Embryonic facial prominence (tissue), 1 donor: ENCODE results near the gene ERF.
"Not testable (repeated sequence)": the region's sequence is repeated elsewhere in the genome, so short reads cannot be mapped to it uniquely, and the experiment has no call there.

Source experiments
- DNase-seq: peaks from one replicate; pipeline ENCODE4 v3.0.0-alpha.2; 2016; ENCODE audit errors: extremely low spot score

ERF gene

GRCh38 chr19:42275517-42275916 is 20.6 kb upstream of the ERF start:
- no peak for DNase-seq

DNA sequence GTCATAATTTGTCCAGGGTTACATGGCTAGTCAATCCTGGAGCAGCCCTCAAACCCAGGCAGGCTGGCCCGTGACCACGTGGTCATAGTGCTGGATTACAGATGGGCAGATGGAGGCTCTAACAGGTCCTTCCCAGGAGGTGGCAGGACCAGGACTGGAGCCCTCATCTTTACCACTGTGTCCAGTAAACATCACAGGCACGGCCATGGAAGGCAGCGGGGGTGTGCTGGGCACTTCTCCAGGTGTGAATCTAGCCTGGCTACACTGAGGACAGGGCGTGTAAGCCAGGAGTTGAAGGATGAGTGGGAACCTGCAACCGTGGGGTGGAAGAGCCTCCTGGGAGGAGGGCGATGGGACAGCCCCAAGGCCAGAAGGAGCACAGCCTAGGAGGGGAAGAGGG is 20.2 kb upstream of the ERF start:
- DNase-seq = peak; percentile 2

DNA sequence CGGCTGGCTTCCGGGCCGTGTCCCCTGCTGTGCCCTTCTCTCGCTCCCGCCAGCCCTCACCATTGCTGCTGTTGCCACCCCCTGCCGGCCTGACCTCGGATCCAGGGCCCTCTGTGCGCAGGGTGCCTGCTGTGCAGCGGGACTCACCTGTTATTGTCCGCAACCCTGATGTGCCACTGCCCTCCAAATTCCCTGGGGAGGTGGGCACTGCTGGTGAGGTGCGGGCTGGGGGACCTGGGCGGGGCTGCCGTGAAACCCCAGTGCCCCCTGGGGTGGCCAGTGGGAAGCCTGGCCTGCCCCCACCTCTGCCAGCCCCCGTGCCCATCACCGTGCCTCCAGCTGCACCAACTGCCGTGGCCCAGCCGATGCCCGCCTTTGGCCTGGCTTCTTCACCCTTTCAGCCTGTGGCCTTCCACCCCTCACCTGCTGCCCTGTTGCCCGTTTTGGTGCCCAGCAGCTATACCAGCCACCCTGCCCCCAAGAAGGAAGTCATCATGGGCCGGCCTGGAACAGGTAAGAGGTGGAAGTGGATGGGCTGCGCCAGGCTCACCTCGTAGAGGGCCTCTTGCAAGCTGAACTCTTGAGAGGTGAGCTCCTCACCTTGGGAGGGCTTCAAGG is 19.2 kb upstream of the ERF start:
- no peak for DNase-seq

DNA sequence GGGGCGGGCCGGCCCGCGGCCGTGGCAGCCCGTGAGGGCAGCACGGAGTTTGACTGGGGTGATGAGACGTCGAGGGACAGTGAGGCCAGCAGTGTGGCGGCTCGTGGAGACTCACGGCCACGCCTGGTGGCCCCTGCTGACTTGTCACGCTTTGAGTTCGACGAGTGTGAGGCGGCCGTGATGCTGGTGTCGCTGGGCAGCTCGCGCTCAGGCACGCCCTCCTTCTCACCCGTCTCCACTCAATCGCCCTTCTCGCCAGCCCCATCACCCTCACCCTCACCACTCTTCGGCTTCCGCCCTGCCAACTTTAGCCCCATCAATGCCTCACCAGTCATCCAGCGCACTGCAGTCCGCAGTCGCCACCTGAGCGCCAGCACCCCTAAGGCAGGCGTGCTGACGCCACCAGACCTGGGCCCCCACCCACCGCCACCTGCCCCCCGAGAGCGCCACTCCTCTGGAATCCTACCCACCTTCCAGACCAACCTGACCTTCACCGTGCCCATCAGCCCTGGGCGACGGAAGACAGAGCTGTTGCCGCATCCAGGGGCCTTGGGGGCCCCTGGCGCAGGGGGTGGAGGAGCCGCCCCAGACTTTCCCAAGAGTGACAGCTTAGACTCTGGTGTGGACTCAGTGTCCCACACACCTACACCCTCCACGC is 18.6 kb upstream of the ERF start:
- no peak for DNase-seq

- no peak for DNase-seq
Observed at GRCh38 chr19:42272989-42273406, 18.1 kb upstream of the ERF start.

GRCh38 chr19:42272535-42272897 is 17.6 kb upstream of the ERF start:
- no peak for DNase-seq

DNA sequence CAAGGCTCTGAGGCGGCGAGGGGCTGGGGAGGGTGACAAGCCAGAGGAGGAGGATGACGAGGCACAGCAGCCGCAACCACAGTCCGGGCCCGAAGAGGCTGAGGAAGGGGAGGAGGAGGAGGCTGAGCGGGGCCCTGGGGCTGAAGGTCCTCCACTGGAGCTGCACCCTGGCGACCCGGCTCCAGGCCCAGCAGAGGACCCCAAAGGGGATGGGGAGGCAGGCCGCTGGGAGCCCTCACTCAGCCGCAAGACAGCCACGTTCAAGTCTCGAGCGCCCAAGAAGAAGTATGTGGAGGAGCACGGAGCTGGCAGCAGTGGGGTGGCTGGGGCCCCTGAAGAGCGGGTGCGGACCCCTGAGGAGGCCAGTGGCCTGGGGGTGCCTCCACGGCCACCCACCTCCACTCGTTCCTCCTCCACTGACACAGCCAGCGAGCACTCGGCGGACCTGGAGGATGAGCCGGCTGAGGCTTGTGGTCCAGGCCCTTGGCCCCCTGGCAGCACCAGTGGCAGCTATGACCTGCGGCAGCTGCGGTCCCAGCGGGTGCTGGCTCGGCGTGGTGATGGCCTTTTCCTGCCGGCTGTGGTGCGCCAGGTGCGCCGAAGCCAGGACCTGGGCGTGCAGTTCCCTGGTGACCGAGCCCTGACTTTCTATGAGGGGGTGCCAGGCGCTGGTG is 17.1 kb upstream of the ERF start:
- DNase-seq = no peak

- no peak for DNase-seq
Observed at GRCh38 chr19:42271045-42271419, 16.1 kb upstream of the ERF start.

- DNase-seq = no peak
Observed at GRCh38 chr19:42270346-42271044, 15.6 kb upstream of the ERF start.

DNA sequence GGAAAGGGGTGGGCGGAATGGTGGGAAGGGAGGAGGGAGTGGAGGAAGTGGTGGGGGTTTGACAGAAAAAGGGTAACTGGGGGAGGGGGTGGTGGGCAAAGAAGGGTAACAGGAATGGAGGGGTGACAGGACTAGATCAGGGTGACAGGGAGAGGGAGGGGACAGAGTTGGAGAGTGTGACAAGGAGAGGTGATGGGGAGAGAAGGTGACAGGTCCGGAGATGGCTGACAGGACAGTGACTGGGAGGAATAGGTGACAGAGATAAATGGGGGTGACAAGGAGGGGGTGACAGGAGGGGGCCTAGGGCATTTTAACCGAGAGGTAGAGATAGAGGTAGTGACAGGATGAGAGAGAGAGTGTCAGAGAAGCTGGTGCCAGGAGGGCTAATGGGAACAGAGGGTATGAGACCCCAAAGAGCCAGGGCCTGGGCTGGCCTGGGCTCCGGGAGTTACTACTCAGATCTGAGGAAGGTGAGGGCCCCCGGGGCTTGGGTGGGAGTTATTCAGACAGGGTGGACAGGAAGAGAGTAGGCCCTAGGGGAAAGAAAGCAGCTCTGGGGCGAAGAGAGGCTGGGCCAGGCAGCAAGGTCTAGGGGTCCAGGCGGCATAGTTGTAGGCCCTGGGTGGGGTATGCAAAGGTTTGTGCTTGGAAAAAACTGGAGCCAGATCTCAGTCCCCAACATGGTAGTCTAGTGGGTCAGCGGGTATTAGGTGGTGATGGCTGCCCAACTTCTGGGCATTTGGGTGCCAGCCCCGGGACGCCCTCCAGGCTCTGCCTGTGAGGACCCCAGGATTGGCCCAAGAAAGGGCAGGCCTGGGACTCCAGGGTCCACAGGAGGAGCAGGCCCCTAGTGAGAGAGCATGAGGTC is 14.8 kb upstream of the ERF start:
- DNase-seq = no peak

GRCh38 chr19:42268704-42269477 is 14.0 kb upstream of the ERF start, which contains the start of gene CIC:
TSS of gene CIC (plus strand) at chr19:42269252. CDS start at chr19:42271784, 2,532 bp downstream.
- peak; percentile 100 for DNase-seq

DNA sequence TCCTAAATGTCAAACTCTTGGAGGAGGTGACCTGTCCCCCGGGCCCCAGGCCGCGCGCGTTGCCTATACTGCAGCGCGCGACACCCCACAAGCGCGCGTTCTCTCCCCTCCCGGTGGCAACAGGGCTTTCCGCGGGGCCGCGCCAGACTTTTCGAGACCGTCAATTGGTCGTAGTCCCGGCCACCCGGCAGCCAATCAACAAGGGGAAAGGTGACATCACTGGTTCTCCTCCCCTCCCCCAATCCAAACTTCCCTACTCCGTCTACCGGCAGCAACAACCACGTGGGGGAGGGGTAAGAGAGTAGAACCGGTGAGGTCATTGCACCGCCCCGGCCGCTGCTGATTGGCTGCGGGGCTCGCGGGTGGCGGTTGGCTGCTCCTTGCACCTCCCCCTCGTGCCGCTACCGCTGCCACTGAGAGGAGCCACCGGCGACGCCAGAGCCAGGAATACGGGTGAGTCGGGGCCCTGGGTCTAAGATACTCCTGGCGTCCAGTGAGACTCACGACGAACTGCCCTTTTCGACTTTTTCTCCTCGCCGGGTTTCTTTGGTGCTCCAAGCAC is 13.3 kb upstream of the ERF start:
- peak; percentile 100 for DNase-seq

- no peak for DNase-seq
Observed at GRCh38 chr19:42267644-42268141, 12.8 kb upstream of the ERF start.

DNA sequence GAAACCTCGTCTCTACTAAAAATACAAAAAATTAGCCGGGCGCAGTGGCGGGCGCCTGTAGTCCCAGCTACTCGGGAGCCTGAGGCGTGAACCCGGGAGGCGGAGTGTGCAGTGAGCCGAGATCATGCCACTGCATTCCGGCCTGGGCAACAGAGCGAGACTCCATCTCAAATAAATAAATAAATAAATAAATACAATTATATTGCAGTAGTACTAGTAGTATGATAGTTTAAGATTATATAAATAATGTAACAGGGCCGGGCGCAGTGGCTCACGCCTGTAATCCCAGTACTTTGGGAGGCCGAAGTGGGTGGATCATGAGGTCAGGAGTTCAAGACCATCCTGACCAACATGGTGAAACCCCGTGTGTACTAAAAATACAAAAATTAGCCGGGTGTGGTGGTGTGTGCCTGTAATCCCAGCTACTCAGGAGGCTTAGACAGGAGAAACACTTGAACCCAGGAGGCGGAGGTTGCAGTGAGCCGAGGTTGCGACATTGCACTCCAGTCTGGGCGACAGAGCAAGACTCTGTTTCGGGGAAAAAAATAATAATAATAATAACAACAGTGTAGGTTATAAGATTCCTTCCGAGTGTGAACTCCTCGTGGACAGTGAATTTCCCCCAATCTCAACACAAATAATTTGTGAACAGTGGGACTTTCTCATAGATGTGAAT is 12.1 kb upstream of the ERF start:
- DNase-seq = not testable (repeated sequence)

- not testable (repeated sequence) for DNase-seq
Observed at GRCh38 chr19:42266105-42266504, 11.2 kb upstream of the ERF start.

GRCh38 chr19:42261763-42262162 is 6.8 kb upstream of the ERF start:
- no peak for DNase-seq

GRCh38 chr19:42257842-42258241 is 2.9 kb upstream of the ERF start:
- not testable (repeated sequence) for DNase-seq

DNA sequence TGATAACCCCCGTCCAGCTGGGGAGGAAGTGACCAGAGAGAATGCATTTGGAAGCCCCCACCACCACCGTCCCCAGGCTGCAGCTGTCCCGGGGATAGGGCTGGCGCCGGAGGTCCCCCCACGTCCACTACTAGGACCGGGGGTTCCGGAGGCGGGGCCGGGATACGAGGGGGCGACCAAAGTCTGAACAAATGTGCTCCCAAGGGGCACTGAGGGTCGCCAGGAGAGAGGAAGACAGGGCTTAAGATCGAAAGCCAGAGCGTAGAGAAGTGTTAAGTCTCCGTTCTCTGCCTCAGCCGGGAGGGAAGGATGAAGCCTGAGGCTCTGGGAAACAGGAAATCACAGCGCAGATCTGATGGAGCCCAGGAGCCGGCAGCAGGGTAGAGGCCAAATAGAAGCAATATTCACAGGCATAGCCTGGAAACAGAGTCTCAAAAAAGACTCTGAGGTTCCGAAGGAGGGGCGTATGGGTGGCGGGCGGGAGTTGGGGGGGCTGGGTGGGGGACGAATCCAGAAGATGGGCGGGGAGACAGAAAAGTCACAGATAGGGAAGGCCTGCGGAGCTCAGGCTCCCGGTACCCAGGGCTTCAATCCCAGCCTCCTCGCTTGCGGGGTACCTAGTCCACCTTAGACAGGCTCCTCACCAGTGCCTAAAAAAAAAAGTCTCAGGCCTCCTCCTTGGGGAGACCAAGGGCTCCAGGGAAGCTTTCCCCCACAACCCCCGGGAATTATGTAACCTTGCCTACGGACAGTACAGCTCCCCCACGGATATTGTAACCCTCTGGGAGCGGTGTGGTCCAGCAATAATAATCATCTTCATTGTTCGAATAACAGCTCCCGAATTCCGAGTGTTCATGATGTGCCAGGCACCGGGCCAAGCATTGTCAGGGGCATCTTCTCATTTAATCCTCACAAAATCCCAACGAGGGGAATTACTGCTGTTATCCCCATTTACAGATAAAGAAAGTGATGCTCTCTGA is 1.1 kb upstream of the ERF start:
- peak; percentile 5 for DNase-seq
